Measurements from ENCODE around the gene SIGLEC14.

DNA sequence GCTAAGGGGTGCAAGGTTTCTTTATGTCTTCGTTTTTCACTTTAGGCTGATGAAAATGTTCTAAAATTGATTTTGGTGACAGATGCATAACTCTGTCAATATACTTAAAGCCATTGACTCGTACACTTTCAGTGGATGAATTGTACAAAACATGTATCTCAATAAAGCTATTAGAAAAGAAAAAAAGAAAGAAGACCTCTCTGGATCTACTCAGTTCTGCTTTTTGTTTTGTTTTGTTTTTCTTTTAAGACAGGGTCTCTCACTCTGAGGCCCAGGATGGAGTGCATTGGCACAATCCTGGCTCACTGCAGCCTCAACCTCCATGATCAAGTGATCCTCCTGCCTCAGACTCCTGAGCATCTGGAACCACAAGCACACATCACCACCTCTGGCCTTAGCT lies 19.9 kb downstream of the SIGLEC14 start:
- TF ChIP-seq, protein P1, sequence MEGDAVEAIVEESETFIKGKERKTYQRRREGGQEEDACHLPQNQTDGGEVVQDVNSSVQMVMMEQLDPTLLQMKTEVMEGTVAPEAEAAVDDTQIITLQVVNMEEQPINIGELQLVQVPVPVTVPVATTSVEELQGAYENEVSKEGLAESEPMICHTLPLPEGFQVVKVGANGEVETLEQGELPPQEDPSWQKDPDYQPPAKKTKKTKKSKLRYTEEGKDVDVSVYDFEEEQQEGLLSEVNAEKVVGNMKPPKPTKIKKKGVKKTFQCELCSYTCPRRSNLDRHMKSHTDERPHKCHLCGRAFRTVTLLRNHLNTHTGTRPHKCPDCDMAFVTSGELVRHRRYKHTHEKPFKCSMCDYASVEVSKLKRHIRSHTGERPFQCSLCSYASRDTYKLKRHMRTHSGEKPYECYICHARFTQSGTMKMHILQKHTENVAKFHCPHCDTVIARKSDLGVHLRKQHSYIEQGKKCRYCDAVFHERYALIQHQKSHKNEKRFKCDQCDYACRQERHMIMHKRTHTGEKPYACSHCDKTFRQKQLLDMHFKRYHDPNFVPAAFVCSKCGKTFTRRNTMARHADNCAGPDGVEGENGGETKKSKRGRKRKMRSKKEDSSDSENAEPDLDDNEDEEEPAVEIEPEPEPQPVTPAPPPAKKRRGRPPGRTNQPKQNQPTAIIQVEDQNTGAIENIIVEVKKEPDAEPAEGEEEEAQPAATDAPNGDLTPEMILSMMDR (IDR thresholded peaks at IDR 0.05) = no peak
- TF ChIP-seq POLR2A (IDR thresholded peaks at IDR 0.05) = no peak

All from upper lobe of left lung (tissue), 4 donors.